ENCODE measurements around the gene HSFX2. TPM values are rescaled to one million over a fixed set of nuclear protein-coding genes. Genes with fewer than 3 reads are reported as not detected.

HSFX2 gene
- total RNA-seq, 1 experiment from 2014 or later: 0.26 TPM

- DNase-seq (ENCODE audit: low read depth, low spot score): no peak
- Histone ChIP-seq H3K4me1 (ENCODE audit: control insufficient read depth, insufficient read depth, low read length) (no peaks in the 10 kb centered on the region), H3K27ac (ENCODE audit: low read length) (no peak overlapping the region), H3K9me3 (ENCODE audit: control insufficient read depth, insufficient read depth, low read depth, low read length) (no peaks in the 10 kb centered on the region), H3K36me3 (ENCODE audit: control insufficient read depth, insufficient read depth, low read length) (no peaks in the 10 kb centered on the region), H3K4me3 (ENCODE audit: low read depth in 2 of 2, low read length in 2 of 2) (no peak overlapping the region), H3K27me3 (ENCODE audit: control insufficient read depth, insufficient read depth, low read length) (no peaks in the 10 kb centered on the region; the same call in none of the 2 replicates)
- no TSS peak for BruUV-seq (replicated peaks)
- TF ChIP-seq REST (IDR thresholded peaks at IDR 0.05; ENCODE audit: insufficient read depth in 1 of 2, low read depth in 2 of 2, low read length in 1 of 2): no peak
- TF ChIP-seq POLR2AphosphoS5 (IDR thresholded peaks at IDR 0.05; ENCODE audit: low read depth, low read length): no peak
- ChIA-PET POLR2A (no interaction called here), CTCF (no interaction called here)
- intact Hi-C loops (cut with micrococcal nuclease; ENCODE audit: unreplicated experiment) (no loop called here), in situ Hi-C loops (cut with HindIII; ENCODE audit: low pct_unique_long_range_greater_than_20kb, low sequenced_read_pairs) (no loop called here)
- no peak for ATAC-seq
Observed at GRCh38 chrX:149638860-149639259, 43.7 kb upstream of the HSFX2 start.

GRCh38 chrX:149633511-149633910 lies 38.4 kb upstream of the HSFX2 start:
- no peak for DNase-seq (ENCODE audit: low read depth, low spot score)
- in situ Hi-C loops (cut with HindIII; ENCODE audit: low pct_unique_long_range_greater_than_20kb, low sequenced_read_pairs): no loop called here
- POLR2A ChIA-PET: no interaction called here
- peaks cover 2% of the 10 kb centered on the region; the same call in 1 of the 2 replicates for H3K27me3 ChIP-seq (ENCODE audit: control insufficient read depth, insufficient read depth, low read length)
- no TSS peak for BruUV-seq (replicated peaks)
- CTCF ChIA-PET: no interaction called here
- H3K27ac ChIP-seq (ENCODE audit: low read length): no peak overlapping the region
- H3K4me1 ChIP-seq (ENCODE audit: control insufficient read depth, insufficient read depth, low read length): peaks cover 16% of the 10 kb centered on the region
- no peaks in the 10 kb centered on the region for H3K9me3 ChIP-seq (ENCODE audit: control insufficient read depth, insufficient read depth, low read depth, low read length)
- no peaks in the 10 kb centered on the region for H3K36me3 ChIP-seq (ENCODE audit: control insufficient read depth, insufficient read depth, low read length)
- H3K4me3 ChIP-seq (ENCODE audit: low read depth in 2 of 2, low read length in 2 of 2): no peak overlapping the region
- no peak for ATAC-seq
- TF ChIP-seq POLR2AphosphoS5 (IDR thresholded peaks at IDR 0.05; ENCODE audit: low read depth, low read length) (no peak), TCF7L2 (IDR thresholded peaks at IDR 0.05; ENCODE audit: low read depth, low read length) (no peak)
- intact Hi-C loops (cut with micrococcal nuclease; ENCODE audit: unreplicated experiment): no loop called here

- H3K27ac ChIP-seq (ENCODE audit: low read length): peak within 1 kb of the TSS; percentile 78
- in situ Hi-C loops (cut with HindIII; ENCODE audit: low pct_unique_long_range_greater_than_20kb, low sequenced_read_pairs) (no loop called here), intact Hi-C loops (cut with micrococcal nuclease; ENCODE audit: unreplicated experiment) (no loop called here)
- TF ChIP-seq POLR2AphosphoS5 (IDR thresholded peaks at IDR 0.05; ENCODE audit: low read depth, low read length): peak; percentile 57; the same call in 1 of the 2 replicates
- TF ChIP-seq REST (IDR thresholded peaks at IDR 0.05; ENCODE audit: insufficient read depth in 1 of 2, low read depth in 2 of 2, low read length in 1 of 2): 0 out of 4 replicates have a peak, but pooled peaks of 1 of the 2 experiments have one; percentile 21
- no peak for TF ChIP-seq TCF7L2 (IDR thresholded peaks at IDR 0.05; ENCODE audit: low read depth, low read length)
- no peak for TF ChIP-seq SIN3A (IDR thresholded peaks at IDR 0.05; ENCODE audit: borderline replicate concordance, insufficient read depth, low read depth, low read length)
- no peak for TF ChIP-seq CTCF (IDR thresholded peaks at IDR 0.05)
- no TSS peak for BruUV-seq (replicated peaks)
- H3K4me1 ChIP-seq (ENCODE audit: control insufficient read depth, insufficient read depth, low read length): peaks cover 16% of the 10 kb centered on the region
- POLR2A ChIA-PET: no interaction called here
- H3K4me3 ChIP-seq (ENCODE audit: low read depth in 2 of 2, low read length in 2 of 2): peak within 1 kb of the TSS; percentile 61 to 81
- H3K9me3 ChIP-seq (ENCODE audit: control insufficient read depth, insufficient read depth, low read depth, low read length): no peaks in the 10 kb centered on the region
- DNase-seq (ENCODE audit: low read depth, low spot score): no peak
- peaks cover 2% of the 10 kb centered on the region; the same call in 1 of the 2 replicates for H3K27me3 ChIP-seq (ENCODE audit: control insufficient read depth, insufficient read depth, low read length)
- CTCF ChIA-PET: interaction anchor here (0.6 kb wide), 1 partner anchor 110 kb away, joined by 3 read pairs; no protein-coding TSS in a partner anchor
- H3K36me3 ChIP-seq (ENCODE audit: control insufficient read depth, insufficient read depth, low read length): no peaks in the 10 kb centered on the region
- peak; percentile 94 for ATAC-seq
Observed at GRCh38 chrX:149631234-149632165, 36.4 kb upstream of the HSFX2 start, which contains the start of gene TMEM185A. TSS of gene TMEM185A (minus strand) at chrX:149631792. CDS start at chrX:149631580, 212 bp downstream.

Measured in Panc1 (cell line).